Ascending aorta (tissue), 2 donors: ENCODE results near the gene TSR1. TPM values are rescaled to one million over a fixed set of nuclear protein-coding genes. Genes with fewer than 3 reads are reported as not detected.

Experiments
- DNase-seq, 2 donors: peaks; one replicate each; pipeline ENCODE4 v3.0.0-alpha.2; 2019; ENCODE audit warnings: low spot score in 2 of 2
- H3K27ac ChIP-seq, 2 donors: fragments of 200-600 bp; sonication (generic); one replicate each; pipeline ENCODE4 v1.5.1; 2016 to 2017; ENCODE audit warnings: mild to moderate bottlenecking in 1 of 2
- H3K27me3 ChIP-seq: fragments of 200-600 bp; sonication (generic); one replicate; pipeline ENCODE4 v1.5.1; 2017
- H3K36me3 ChIP-seq, 2 donors: fragments of 200-600 bp; sonication (generic); one replicate each; pipeline ENCODE4 v1.5.1; 2016
- H3K4me1 ChIP-seq, 2 donors: fragments of 200-600 bp; sonication (generic); one replicate each; pipeline ENCODE4 v1.5.1; 2016 to 2017; ENCODE audit warnings: mild to moderate bottlenecking in 1 of 2
- H3K4me3 ChIP-seq, 2 donors: fragments of 200-600 bp; sonication (generic); one replicate each; pipeline ENCODE4 v1.5.1; 2016 to 2017; ENCODE audit warnings: mild to moderate bottlenecking in 1 of 2
- H3K9me3 ChIP-seq, 2 donors: fragments of 200-600 bp; sonication (generic); one replicate each; pipeline ENCODE4 v1.5.1; 2016
- intact Hi-C: fragments of 100-400 bp; cut with DNase I; formaldehyde crosslinking; loops from one replicate; pipeline ENCODE4 v1.15.1; 2023
- total RNA-seq: library from RNA; depleted of rRNA; stranded (reverse); fragments of >200 nt; gene quantifications from one replicate; pipeline ENCODE4 v1.1.0, GENCODE V29; 2016
- TF ChIP-seq, protein P1 (sequence below), 3 experiments: fragments of 200-600 bp in 2 of 3; fragments of 450-650 bp in 1 of 3; sonication (generic) in 2 of 3; IDR thresholded peaks; one replicate each; pipeline ENCODE4 v1.5.1; 2016 to 2019; ENCODE audit warnings: antibody characterized with exemption in 3 of 3, mild to moderate bottlenecking in 1 of 3, moderate library complexity in 1 of 3

The TSR1 gene
- total RNA-seq, 1 donor from 2014 or later = 16.9 TPM

DNA sequence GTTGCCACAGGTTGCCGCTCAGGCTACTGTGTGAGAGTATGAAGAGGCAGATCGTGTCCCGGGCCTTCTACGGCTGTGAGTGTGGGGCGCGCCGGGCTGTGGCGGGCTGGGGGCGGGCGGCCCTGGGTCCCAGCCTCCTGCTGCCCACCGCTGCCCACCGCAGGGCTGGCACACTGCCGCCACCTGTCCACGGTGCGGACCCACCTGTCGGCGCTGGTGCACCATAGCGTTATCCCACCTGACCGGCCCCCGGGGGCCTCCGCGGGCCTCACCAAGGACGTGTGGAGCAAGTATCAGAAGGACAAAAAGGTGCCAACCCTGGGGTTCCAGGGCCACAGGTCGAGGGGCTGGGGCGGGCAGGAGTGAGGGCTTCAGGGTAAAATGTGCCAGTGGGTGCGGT, 35.9 kb upstream of the TSR1 start:
- Histone ChIP-seq H3K9me3 (no peaks in the 10 kb centered on the region), H3K36me3 (peaks cover 29 to 72% of the 10 kb centered on the region in 2 donors), H3K4me3 (no peak overlapping the region), H3K27ac (no peak overlapping the region), H3K27me3 (no peaks in the 10 kb centered on the region), H3K4me1 (no peaks in the 10 kb centered on the region)
- no peak for DNase-seq
- TF ChIP-seq, protein P1, sequence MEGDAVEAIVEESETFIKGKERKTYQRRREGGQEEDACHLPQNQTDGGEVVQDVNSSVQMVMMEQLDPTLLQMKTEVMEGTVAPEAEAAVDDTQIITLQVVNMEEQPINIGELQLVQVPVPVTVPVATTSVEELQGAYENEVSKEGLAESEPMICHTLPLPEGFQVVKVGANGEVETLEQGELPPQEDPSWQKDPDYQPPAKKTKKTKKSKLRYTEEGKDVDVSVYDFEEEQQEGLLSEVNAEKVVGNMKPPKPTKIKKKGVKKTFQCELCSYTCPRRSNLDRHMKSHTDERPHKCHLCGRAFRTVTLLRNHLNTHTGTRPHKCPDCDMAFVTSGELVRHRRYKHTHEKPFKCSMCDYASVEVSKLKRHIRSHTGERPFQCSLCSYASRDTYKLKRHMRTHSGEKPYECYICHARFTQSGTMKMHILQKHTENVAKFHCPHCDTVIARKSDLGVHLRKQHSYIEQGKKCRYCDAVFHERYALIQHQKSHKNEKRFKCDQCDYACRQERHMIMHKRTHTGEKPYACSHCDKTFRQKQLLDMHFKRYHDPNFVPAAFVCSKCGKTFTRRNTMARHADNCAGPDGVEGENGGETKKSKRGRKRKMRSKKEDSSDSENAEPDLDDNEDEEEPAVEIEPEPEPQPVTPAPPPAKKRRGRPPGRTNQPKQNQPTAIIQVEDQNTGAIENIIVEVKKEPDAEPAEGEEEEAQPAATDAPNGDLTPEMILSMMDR (IDR thresholded peaks at IDR 0.05) = no peak
- intact Hi-C loops = no loop called here

DNA sequence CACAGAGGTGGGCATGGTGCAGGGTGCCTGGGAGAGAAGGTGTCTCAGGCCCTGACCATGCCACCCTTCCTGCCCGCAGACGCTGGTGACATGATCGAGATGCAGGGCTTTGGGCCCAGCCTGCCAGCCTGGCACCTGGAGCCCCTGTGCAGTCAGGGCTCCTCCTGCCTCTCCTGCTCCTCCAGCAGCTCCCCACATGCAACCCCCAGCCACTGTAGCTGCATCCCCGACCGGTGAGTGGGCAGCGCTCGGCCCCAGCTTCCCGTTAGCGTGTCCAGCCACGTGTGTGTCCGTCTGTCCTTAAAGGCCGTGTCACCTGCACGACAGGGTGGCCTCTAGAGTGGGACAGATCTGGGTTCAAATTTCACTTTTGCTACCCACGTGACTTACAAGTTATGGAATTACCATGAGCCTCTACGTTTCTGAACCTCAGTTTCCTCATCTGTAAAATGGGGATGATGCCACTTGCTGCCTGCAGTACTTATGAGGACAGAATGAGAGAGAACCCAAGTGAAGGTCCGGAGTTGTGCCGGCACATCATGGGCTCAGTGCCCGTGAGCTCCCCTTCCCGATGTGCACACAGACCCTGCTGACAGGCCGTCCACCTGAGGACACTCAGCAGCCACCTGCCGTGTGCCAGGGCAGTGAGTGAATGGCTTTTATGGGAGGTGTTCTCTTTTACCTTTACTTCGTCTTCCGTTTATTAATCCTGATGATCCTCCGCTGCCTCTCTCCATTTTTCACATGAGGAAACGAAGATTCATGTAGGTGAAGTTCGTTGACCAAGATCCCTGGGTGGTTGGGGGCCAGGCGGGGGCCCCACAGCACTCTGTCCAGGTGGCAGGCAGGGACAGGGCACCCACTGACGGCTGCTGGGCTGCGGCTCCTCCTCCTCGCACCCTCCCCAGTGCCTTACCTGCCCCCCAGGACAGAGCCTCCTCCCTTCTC, 35.2 kb upstream of the TSR1 start:
- H3K4me3 ChIP-seq = no peak overlapping the region
- H3K36me3 ChIP-seq = peaks cover 27 to 69% of the 10 kb centered on the region in 2 donors
- H3K9me3 ChIP-seq = no peaks in the 10 kb centered on the region
- no peak for DNase-seq
- intact Hi-C loops = no loop called here
- TF ChIP-seq, protein P1 (IDR thresholded peaks at IDR 0.05) = no peak
- H3K4me1 ChIP-seq = no peaks in the 10 kb centered on the region
- no peaks in the 10 kb centered on the region for H3K27me3 ChIP-seq
- no peak overlapping the region for H3K27ac ChIP-seq

DNA sequence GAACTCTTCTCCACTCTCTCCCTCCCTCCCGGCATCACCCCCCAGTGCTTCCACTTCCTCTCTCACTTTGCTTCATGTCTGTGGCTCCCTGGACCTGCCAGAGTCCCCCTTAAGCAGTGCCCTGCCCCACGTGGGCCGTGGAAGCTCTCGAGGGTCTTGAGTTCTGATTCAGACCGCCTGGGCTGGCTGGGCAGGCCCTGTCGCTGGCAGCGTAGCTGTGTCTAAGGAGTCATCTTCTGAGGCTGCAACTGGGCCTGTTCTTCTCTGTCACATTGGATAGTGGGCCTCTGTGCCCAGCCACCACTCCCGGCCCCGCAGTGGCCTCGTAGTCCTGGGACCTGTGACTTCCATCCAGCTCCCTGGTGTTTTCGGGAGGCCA, 33.9 kb upstream of the TSR1 start:
- H3K4me3 ChIP-seq = no peak overlapping the region
- no peaks in the 10 kb centered on the region for H3K4me1 ChIP-seq
- no peaks in the 10 kb centered on the region for H3K27me3 ChIP-seq
- TF ChIP-seq, protein P1 (IDR thresholded peaks at IDR 0.05) = no peak
- no peak for DNase-seq
- intact Hi-C loops = no loop called here
- H3K27ac ChIP-seq = peak overlapping the region in 1 of 2 donors; percentile 18
- H3K9me3 ChIP-seq = no peaks in the 10 kb centered on the region
- H3K36me3 ChIP-seq = peaks cover 20 to 58% of the 10 kb centered on the region in 2 donors

DNA sequence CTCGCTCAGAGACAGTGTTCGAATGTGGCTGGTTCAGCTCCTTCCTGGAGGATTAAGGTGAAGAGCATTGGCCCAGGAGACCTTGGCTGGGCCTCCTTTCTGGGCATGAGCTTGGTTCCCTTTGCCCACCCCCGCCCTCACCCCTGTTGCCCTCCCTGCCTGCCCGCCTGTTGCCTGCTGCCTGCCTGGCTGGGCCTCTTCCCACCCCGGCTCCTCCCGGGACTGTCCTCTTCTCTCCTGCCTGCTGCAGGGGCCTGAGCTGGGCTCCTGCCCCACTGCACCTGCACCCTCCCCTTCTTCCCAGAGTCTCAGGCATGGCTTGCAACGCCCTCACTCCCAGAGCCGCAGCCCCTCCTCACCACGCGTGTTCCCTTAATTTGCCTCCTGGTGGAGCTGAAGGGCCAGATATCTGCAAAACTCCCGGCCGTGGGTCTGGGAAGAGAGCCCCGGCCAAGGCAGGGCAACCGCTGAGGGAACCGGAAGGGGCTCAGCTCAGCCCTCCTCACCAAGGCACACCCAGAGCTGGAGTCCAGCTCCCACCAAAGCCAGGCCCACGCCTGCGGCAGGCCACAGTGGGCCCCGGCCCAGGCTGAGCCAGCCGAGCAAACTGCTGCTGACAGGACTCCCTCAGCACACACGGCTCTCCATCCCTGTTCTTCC, 33.4 kb upstream of the TSR1 start:
- Histone ChIP-seq H3K27me3 (no peaks in the 10 kb centered on the region), H3K4me1 (no peaks in the 10 kb centered on the region), H3K27ac (peak overlapping the region in 1 of 2 donors; percentile 18), H3K36me3 (peaks cover 20 to 58% of the 10 kb centered on the region in 2 donors), H3K4me3 (no peak overlapping the region), H3K9me3 (no peaks in the 10 kb centered on the region)
- DNase-seq = no peak
- intact Hi-C loops = no loop called here
- TF ChIP-seq, protein P1 (IDR thresholded peaks at IDR 0.05) = no peak

DNA sequence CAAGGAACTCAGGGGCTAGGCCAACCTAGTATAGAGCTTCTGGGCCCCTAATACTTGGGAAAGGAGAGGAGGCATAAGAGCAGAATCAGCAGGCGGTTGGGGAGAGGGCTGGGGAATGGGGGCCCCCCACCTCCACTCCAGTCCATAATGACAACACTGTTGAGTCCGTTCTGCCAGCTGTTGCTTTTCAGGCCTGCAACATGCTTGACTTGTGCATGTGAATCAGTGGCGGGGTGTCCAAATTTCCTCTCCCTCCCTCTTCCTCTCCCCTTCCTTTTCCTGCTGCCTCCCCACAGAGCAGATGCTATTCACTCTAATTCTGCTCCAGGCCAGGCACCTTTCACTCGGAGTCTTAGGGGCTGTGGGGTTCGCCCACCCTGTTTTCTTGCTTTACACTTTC, 32.8 kb upstream of the TSR1 start:
- Histone ChIP-seq H3K4me1 (no peaks in the 10 kb centered on the region), H3K27ac (no peak overlapping the region), H3K4me3 (no peak overlapping the region), H3K9me3 (no peaks in the 10 kb centered on the region), H3K27me3 (no peaks in the 10 kb centered on the region), H3K36me3 (peaks cover 21 to 60% of the 10 kb centered on the region in 2 donors)
- DNase-seq = no peak
- intact Hi-C loops = no loop called here
- TF ChIP-seq, protein P1 (IDR thresholded peaks at IDR 0.05) = no peak
